IMR-90 (cell line): ENCODE results near the gene PLCB2.

Experiments used
- CHD1 ChIP-seq: IDR thresholded peaks from 2 replicates; pipeline ENCODE4 v1.6.1; 2012; ENCODE audit warnings: low read depth, low read length, improper control_type of control experiment
- CTCF ChIP-seq: conservative IDR thresholded peaks from 2 replicates; pipeline ENCODE4 v1.5.1; 2012; ENCODE audit warnings: mild to moderate bottlenecking, low read depth, low read length, improper control_type of control experiment
- ELK1 ChIP-seq: fragments of 150-350 bp; IDR thresholded peaks from 2 replicates; pipeline ENCODE4 v1.6.1; 2016; ENCODE audit warnings: low read depth, mild to moderate bottlenecking, low read length, moderate library complexity, borderline replicate concordance
- MXI1 ChIP-seq: IDR thresholded peaks from 2 replicates; pipeline ENCODE4 v1.6.1; 2012; ENCODE audit warnings: low read depth, mild to moderate bottlenecking, low read length, moderate library complexity, borderline replicate concordance
- NFE2L2 ChIP-seq: fragments of 150-350 bp; IDR thresholded peaks from 2 replicates; pipeline ENCODE4 v1.6.1; 2016; ENCODE audit warnings: low read depth, mild to moderate bottlenecking, low read length
- POLR2A ChIP-seq: IDR thresholded peaks from 2 replicates; pipeline ENCODE4 v1.6.1; 2012; ENCODE audit warnings: mild to moderate bottlenecking, low read depth, low read length
- RAD21 ChIP-seq: IDR thresholded peaks from 2 replicates; pipeline ENCODE4 v1.6.1; 2012; ENCODE audit warnings: low read length, improper control_type of control experiment
- RFX5 ChIP-seq: IDR thresholded peaks from 2 replicates; pipeline ENCODE4 v1.8.0; 2012; ENCODE audit warnings: low read depth, mild to moderate bottlenecking, low read length, moderate library complexity
- SMC3 ChIP-seq: fragments of 150-350 bp; IDR thresholded peaks from 2 replicates; pipeline ENCODE4 v1.6.1; 2016; ENCODE audit warnings: low read depth, mild to moderate bottlenecking, antibody characterized with exemption, low read length, moderate library complexity

GRCh38 chr15:40245666-40246450 is 61.9 kb downstream of the PLCB2 start:
- TF ChIP-seq CTCF (no peak), POLR2A (no peak), SMC3 (no peak), MXI1 (no peak), RAD21 (no peak), ELK1 (no peak), CHD1 (no peak), NFE2L2 (no peak), RFX5 (no peak)
